Natural killer cell (primary cell): ENCODE results near the gene SCCPDH. TPM values are rescaled to one million over a fixed set of nuclear protein-coding genes. Genes with fewer than 3 reads are reported as not detected.
"Not testable (repeated sequence)": the region's sequence is repeated elsewhere in the genome, so short reads cannot be mapped to it uniquely, and the experiment has no call there.

Source experiments
- ATAC-seq, 3 donors: fragments of 150-1000 bp in 2 of 3; fragments of 200-7000 bp in 1 of 3; cut with Tn5 transposase; 1 replicate in 1 of 3; 2 replicates in 2 of 3; pipeline ENCODE4 v1.10.0; 2021; ENCODE audit warnings: mild to moderate bottlenecking in 2 of 3, moderate library complexity in 2 of 3
- DNase-seq, 2 donors: peaks; one replicate each; pipeline versions ENCODE4 v3.0.0 to v3.0.0-alpha.2; 2013 to 2021; ENCODE audit warnings: mixed read lengths in 1 of 2
- H3K27ac ChIP-seq: one replicate; pipeline ENCODE4 v1.5.1; 2013; ENCODE audit warnings: mild to moderate bottlenecking, low read length
- H3K27me3 ChIP-seq: one replicate; pipeline ENCODE4 v1.6.1; 2013; ENCODE audit warnings: low read length; ENCODE audit not compliant: control insufficient read depth, insufficient read depth
- H3K36me3 ChIP-seq: one replicate; pipeline ENCODE4 v1.6.1; 2013; ENCODE audit warnings: low read length; ENCODE audit not compliant: control insufficient read depth, insufficient read depth
- H3K4me1 ChIP-seq: one replicate; pipeline ENCODE4 v1.6.1; 2013; ENCODE audit warnings: low read length; ENCODE audit not compliant: control insufficient read depth, insufficient read depth
- H3K4me3 ChIP-seq: one replicate; pipeline ENCODE4 v1.5.1; 2013; ENCODE audit warnings: low read length
- H3K9me3 ChIP-seq: one replicate; pipeline ENCODE4 v1.6.1; 2013; ENCODE audit warnings: low read length; ENCODE audit not compliant: control insufficient read depth, insufficient read depth
- H3K27ac Mint-ChIP-seq, 2 donors: one replicate each; pipeline ENCODE4 v1.8.0; 2022; ENCODE audit warnings: mild to moderate bottlenecking in 2 of 2, mixed read lengths in 2 of 2, moderate library complexity in 1 of 2
- H3K27me3 Mint-ChIP-seq, 2 donors: one replicate each; pipeline ENCODE4 v1.8.0; 2022; ENCODE audit warnings: low read depth in 2 of 2, mixed read lengths in 2 of 2
- H3K36me3 Mint-ChIP-seq: one replicate; pipeline ENCODE4 v1.8.0; 2022; ENCODE audit warnings: mixed read lengths
- H3K4me1 Mint-ChIP-seq, 2 donors: one replicate each; pipeline ENCODE4 v1.8.0; 2022; ENCODE audit warnings: mixed read lengths in 2 of 2
- H3K4me3 Mint-ChIP-seq: one replicate; pipeline ENCODE4 v1.8.0; 2022; ENCODE audit warnings: mild to moderate bottlenecking, moderate library complexity, mixed read lengths
- H3K9me3 Mint-ChIP-seq, 2 donors: one replicate each; pipeline ENCODE4 v1.8.0; 2022; ENCODE audit warnings: mixed read lengths in 2 of 2
- CTCF ChIP-seq: fragments of 200-600 bp; IDR thresholded peaks from one replicate; pipeline ENCODE4 v1.8.0; 2022; ENCODE audit warnings: antibody characterized with exemption
- WGBS: methylation state at CpG from one replicate; pipeline ENCODE4 v1.1.7; 2013; ENCODE audit warnings: missing lambda C conversion rate; ENCODE audit not compliant: insufficient coverage; 5-methylcytosine and 5-hydroxymethylcytosine counted together
- intact Hi-C: fragments of 100-400 bp; cut with micrococcal nuclease; formaldehyde crosslinking; loops from one replicate; pipeline ENCODE4 v1.14.2; 2022
- total RNA-seq, 4 donors: library from RNA; stranded (reverse); fragments of 120-200 nt in 1 of 4; gene quantifications; one replicate each; pipeline versions ENCODE4 v1.2.3 to v1.2.4, GENCODE V29; 2013 to 2022

Gene SCCPDH
- total RNA-seq, 3 donors from 2014 or later (not counting 1 experiment from before 2014, with no cell fraction given) = 5.3 to 24.8 (median 9.2) TPM

GRCh38 chr1:246689409-246690008 lies 34.7 kb upstream of the SCCPDH start:
- Mint-ChIP-seq H3K9me3 (peaks cover 0 to 1% of the 10 kb centered on the region in 2 donors), H3K36me3 (no peaks in the 10 kb centered on the region), H3K27me3 (peaks cover 0 to 5% of the 10 kb centered on the region in 2 donors), H3K4me3 (no peak overlapping the region), H3K27ac (no peak overlapping the region), H3K4me1 (peaks cover 4% of the 10 kb centered on the region in 2 donors)
- H3K4me3 ChIP-seq = no peak overlapping the region
- peak; percentile 85 to 98 (median 89) for ATAC-seq
- H3K9me3 ChIP-seq = no peaks in the 10 kb centered on the region
- H3K27me3 ChIP-seq = no peaks in the 10 kb centered on the region
- DNase-seq = peak in 1 of 2 donors; percentile 72
- WGBS = 17% methylated on average over 16 of the region's 16 CpGs
- intact Hi-C loops = loop anchor here (2.0 kb wide), 1 partner anchor 65 kb away; no protein-coding TSS in a partner anchor
- no peak overlapping the region for H3K27ac ChIP-seq
- H3K4me1 ChIP-seq = peaks cover 4% of the 10 kb centered on the region
- H3K36me3 ChIP-seq = no peaks in the 10 kb centered on the region
- TF ChIP-seq CTCF = peak; percentile 49

- Mint-ChIP-seq H3K4me1 (peaks cover 4% of the 10 kb centered on the region in 2 donors), H3K4me3 (no peak overlapping the region), H3K27me3 (peaks cover 0 to 5% of the 10 kb centered on the region in 2 donors), H3K27ac (no peak overlapping the region), H3K36me3 (no peaks in the 10 kb centered on the region), H3K9me3 (peaks cover 0 to 4% of the 10 kb centered on the region in 2 donors)
- DNase-seq (no peak), ATAC-seq (no peak)
- peaks cover 4% of the 10 kb centered on the region for H3K4me1 ChIP-seq
- H3K27ac ChIP-seq = no peak overlapping the region
- intact Hi-C loops = no loop called here
- no peak for TF ChIP-seq CTCF
- H3K4me3 ChIP-seq = no peak overlapping the region
- no peaks in the 10 kb centered on the region for H3K9me3 ChIP-seq
- no peaks in the 10 kb centered on the region for H3K27me3 ChIP-seq
- WGBS = 89% methylated on average over 12 of the region's 12 CpGs
- no peaks in the 10 kb centered on the region for H3K36me3 ChIP-seq
Observed at GRCh38 chr1:246690100-246690499, 34.1 kb upstream of the SCCPDH start.

GRCh38 chr1:246691622-246692495 lies 32.4 kb upstream of the SCCPDH start:
- intact Hi-C loops = no loop called here
- Mint-ChIP-seq H3K36me3 (no peaks in the 10 kb centered on the region), H3K27me3 (peaks cover 0 to 5% of the 10 kb centered on the region in 2 donors), H3K4me3 (no peak overlapping the region), H3K9me3 (peaks cover 0 to 4% of the 10 kb centered on the region in 2 donors), H3K27ac (no peak overlapping the region), H3K4me1 (peaks cover 4 to 9% of the 10 kb centered on the region in 2 donors)
- no peak for TF ChIP-seq CTCF
- Histone ChIP-seq H3K27me3 (no peaks in the 10 kb centered on the region), H3K4me3 (no peak overlapping the region), H3K9me3 (no peaks in the 10 kb centered on the region), H3K4me1 (peaks cover 4% of the 10 kb centered on the region), H3K27ac (no peak overlapping the region), H3K36me3 (no peaks in the 10 kb centered on the region)
- 80% methylated on average over 15 of the region's 15 CpGs for WGBS
- DNase-seq (no peak), ATAC-seq (no peak)

- H3K36me3 Mint-ChIP-seq, H3K4me3 Mint-ChIP-seq, H3K9me3 Mint-ChIP-seq, intact Hi-C loops, H3K27me3 ChIP-seq, ATAC-seq, H3K27ac ChIP-seq, DNase-seq, H3K36me3 ChIP-seq, H3K4me3 ChIP-seq, H3K27me3 Mint-ChIP-seq, H3K9me3 ChIP-seq: not testable (repeated sequence)
- 77% methylated on average over 9 of the region's 10 CpGs for WGBS
- peaks cover 14% of the 10 kb centered on the region for H3K4me1 ChIP-seq
- Mint-ChIP-seq H3K27ac (peak overlapping the region in 1 of 2 donors; percentile 27), H3K4me1 (peaks cover 13 to 15% of the 10 kb centered on the region in 2 donors)
Observed at GRCh38 chr1:246694213-246694895, 29.9 kb upstream of the SCCPDH start.
